ENCODE data around the gene SENP1.

Gene SENP1

GRCh38 chr12:48017921-48018617, 87.8 kb downstream of the SENP1 start:
- no peak for DNase-seq (ENCODE audit: low spot score)

DNA sequence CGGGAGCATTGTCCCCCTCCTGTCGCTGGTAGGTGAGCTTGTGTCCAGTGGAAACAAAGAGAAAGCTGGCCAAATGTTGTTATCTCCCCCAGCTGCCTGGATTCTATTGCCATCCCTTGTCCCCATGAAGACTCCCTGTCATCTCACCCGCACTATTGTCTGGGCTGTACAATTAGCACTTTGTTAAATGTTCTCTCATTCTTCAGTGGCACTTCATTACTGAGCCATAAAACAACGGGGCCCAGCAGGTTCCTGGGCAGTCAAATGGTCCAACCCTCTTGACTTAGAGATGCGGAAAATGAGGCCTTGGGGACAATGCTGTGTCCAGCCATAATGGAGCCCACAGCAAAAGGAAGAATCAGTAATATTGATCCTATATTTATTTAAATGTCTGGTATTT, 88.4 kb downstream of the SENP1 start:
- no peak for DNase-seq (ENCODE audit: low spot score)

GRCh38 chr12:48016373-48017020, 89.4 kb downstream of the SENP1 start:
- no peak for DNase-seq (ENCODE audit: low spot score)

- no peak for DNase-seq (ENCODE audit: low spot score)
Observed at GRCh38 chr12:48015954-48016353, 89.9 kb downstream of the SENP1 start.

- no peak for DNase-seq (ENCODE audit: low spot score)
Observed at GRCh38 chr12:48015129-48015528, 90.8 kb downstream of the SENP1 start.

DNA sequence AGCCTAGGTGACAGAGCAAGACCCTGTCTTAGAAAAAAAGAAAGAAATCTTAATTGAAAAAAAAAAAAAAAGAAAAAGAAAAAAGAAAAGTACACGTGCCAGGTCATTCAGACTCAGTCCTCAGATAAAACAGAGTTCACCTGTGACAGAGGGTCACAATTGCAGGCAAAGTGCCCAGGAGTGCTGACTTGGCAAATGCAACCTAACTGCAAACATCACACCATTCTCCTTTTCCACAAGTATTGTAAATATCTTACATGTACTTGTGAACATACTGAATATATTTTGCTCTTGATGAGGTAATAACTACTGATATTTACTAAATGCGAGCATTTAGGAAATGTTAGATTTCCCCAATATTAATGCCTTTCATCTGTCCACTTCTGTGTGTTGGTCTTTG, 92.6 kb downstream of the SENP1 start:
- no peak for DNase-seq (ENCODE audit: low spot score)

DNA sequence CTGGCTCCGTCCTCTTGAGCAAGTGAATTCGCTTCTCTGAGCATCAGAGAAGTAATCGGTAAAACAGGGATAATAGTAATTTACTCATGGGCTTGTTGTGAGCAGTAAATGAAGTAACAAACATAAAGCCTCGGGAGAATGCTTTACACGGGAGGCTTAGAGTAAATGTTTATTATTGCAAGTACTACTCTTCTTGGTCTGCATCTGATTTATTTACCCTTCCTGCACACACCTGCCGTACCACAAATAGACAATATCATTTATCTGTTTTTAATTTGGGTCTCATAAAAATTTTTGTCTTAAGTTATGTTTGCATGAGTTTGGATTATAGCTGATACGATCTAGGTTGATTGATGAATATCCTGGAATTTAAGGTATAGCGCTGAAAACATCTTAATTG, 93.8 kb downstream of the SENP1 start:
- no peak for DNase-seq (ENCODE audit: low spot score)

DNA sequence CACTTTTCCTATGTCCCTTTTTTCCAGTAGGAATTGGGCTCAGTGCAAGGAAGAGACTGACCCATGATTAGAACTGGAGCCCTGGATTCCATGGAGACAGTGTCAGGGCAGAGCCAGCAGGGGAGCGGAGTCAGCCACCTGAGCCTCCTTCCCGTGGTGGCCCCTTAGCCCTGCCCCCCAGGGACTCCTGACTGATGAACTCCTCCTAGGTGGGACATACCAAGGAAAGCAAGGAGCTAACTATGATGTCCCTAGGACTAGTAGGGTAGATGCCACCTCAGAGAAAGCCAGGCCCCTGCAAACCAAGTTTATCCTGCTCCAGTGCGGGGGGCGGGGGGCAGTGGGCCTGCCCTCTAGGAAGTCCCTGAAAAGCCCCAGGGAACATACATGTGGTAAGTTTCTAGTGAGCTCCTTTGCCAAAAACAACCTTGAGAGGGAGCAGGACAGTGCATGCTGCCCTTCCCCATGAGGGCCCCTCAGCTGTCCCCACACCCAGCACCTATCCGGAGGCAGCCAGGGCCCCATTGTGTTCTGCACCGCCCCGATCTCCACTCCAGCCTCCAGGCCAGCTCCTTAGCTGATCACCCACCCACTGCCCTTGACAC, 95.4 kb downstream of the SENP1 start:
- DNase-seq (ENCODE audit: low spot score): no peak

GRCh38 chr12:48009471-48009870, 96.4 kb downstream of the SENP1 start:
- DNase-seq (ENCODE audit: low spot score): no peak

DNA sequence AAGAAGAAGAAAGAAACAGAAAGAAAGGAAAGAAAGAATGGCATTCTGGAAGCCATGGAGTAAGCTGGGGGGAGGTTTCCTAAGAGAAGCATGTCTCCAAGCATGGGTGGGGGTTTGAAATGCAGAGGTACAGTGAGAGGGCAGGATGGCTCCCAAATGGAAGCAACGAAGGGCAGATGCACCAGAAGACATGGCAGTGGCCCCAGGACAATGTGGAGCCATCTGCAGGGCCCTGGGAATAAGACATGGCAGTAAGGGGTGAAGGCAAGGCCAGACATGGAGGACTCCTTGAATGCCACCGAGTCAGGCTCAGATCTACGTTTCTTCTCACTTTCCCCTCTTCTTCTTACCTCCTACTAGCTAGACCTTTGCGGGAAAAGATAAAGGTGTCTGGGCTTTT, 96.9 kb downstream of the SENP1 start:
- DNase-seq (ENCODE audit: low spot score): no peak

- DNase-seq (ENCODE audit: low spot score): no peak
Observed at GRCh38 chr12:48008349-48008748, 97.5 kb downstream of the SENP1 start.

- DNase-seq (ENCODE audit: low spot score): no peak
Observed at GRCh38 chr12:48007206-48007605, 98.7 kb downstream of the SENP1 start.

DNA sequence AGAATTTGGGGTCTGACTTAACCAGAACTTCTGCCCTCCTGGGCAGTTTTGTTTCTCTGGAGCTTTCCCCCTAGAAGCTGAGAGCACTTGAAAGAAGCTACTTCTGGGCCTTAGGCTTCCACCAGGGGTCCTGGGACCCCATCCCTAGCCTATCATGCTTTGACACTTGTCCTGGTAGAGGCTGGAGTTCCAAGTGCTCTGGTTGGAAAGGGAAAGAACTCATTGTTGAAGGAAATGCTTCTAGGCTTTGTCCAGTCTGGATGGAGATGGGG, 100.2 kb downstream of the SENP1 start:
- DNase-seq (ENCODE audit: low spot score): no peak

DNA sequence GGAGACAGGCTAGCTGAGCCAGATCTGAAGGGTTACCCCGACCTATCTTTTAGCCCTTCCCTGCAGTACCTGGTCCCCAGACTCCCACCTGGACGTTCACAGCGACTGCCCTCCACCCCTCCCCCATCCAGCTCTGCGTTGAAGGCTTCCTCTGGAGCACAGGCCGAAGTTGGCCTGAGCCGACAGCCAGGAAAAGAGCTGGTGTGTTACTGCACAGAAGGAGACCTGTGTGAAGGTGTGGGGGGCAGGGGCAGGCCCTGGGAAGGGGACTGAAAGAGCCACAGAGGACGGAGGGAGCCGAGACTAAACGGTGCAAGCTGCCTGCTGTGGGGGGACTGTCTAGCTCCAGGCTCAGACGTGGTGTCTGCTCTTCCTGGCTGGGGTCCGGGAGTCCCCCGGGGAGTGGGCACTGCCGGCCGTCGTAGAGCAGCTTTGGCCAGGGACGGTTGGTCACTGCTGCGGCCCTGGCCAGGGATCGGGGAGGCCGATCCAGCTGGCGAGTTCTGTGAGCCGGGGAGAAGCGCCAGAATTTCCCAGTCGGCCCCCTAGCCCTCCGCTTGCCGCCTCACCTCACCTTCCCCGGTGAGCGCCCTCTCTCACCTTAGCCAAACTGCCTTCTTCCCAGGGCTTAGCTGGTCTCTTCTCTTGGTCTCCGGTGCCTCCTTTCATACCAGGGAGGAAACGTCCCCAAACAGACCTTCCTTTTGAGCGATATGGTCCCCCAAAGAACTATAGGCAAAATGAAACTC, 100.7 kb downstream of the SENP1 start:
- no peak for DNase-seq (ENCODE audit: low spot score)

DNA sequence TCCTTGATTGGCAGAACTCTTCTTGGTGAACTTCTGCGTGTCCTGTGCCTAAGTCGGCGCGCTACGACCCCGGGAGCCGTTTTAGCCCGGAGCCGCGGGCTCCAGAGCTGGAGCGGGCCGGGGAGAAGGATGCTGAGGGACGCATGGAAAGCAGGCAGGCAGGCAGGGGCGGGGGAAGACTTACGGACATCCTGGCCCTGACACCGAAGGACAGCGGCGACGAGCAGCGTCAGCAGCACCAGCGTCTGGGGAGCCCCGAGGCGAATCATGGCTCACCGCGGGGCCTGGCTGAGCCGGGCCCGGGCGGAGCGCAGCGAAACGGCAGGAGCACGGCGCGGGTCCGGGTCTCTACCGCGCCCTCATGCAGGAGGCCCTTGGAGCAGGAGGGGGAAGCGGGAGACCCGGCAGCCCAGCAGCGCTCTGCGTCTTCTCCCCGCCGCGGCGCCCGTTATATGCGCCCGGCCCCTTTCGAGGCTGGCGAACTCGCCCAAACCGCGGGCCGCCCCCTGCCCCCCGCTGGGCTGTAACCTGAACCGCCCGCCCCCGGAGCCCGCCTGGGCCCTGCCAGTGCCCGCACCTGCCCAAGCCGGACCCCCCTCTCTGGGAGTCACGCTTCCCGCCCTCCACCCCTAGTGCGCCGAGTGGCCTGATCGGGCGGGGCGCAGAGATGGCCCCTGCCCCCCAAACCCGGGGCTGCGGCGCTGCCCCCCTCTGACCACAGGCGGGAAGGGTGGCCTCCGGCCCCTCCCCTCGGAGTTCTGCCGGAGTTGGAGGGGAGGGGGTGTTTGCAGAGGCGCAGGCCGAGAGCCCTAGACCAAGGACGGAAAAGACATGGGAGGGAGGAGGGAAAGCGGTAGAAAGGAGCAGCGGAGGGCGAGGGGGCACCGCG, 101.6 kb downstream of the SENP1 start, which contains the start of gene COL2A1:
Gene COL2A1 (minus strand): TSS at position 424 of the 889 bp plus-strand sequence. CDS start 155 bp downstream, at position 269.
- DNase-seq (ENCODE audit: low spot score): no peak

DNA sequence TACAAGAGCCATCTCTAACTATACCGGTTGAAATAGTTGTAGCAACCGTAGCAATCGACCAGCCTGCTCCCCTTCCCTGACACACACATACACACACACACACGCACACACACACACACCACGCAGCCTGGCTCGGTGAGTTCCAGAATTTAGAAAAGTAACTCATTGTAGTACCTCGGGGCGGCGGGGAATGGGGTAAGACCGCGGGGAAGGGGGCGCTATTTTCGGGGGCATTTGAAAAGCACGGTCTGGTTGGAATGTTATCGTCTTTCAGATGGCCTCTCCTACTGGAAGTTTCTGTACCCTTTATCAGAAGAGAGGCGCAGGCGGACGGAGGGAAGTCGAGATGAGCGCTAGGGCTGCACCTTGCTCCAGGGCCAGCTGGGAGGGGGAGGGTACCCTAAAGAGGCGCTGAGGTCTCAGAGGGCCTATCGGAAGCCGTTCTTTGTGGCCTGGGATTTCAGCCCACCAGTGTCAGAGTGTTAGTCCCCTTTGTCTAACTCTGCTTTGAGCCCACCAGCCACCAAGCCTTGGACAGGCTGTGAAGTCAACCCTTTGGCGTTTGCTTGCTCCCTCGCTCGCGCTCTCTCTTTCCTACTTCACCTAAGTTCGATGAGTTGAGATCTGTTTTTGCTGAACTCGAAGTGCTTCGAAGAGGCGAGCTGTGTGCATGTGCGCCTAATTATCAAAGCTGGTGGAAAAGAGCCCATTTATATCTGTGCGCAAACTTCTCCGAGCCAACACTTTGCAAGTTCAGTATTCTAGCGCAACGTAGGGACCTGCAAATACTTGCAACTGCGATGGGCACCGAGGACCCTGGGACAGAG, 102.4 kb downstream of the SENP1 start:
- DNase-seq (ENCODE audit: low spot score): no peak

DNA sequence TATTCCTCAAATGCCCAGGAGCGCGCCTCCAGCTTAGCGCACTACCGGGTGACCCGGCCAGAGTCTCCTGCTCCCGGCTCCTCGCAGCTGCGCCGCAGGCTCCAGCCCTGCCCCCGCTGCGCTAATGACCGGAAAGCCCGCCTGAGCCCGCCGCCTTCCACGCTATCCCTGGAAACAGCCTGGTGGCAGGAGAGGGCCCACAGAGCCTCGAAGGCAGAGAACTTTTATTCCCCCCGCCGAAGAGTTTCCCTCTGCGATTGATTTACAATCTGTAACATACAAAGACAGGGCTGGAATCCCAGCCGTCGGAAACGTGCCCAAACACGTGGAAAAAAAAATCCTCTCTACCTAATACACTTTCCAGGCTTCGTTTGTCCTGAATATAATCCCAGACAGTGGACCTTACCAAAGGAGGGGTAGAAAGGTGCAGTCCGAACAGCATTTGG, 103.1 kb downstream of the SENP1 start:
- no peak for DNase-seq (ENCODE audit: low spot score)

- DNase-seq (ENCODE audit: low spot score): no peak
Observed at GRCh38 chr12:48002414-48002730, 103.5 kb downstream of the SENP1 start.

DNA sequence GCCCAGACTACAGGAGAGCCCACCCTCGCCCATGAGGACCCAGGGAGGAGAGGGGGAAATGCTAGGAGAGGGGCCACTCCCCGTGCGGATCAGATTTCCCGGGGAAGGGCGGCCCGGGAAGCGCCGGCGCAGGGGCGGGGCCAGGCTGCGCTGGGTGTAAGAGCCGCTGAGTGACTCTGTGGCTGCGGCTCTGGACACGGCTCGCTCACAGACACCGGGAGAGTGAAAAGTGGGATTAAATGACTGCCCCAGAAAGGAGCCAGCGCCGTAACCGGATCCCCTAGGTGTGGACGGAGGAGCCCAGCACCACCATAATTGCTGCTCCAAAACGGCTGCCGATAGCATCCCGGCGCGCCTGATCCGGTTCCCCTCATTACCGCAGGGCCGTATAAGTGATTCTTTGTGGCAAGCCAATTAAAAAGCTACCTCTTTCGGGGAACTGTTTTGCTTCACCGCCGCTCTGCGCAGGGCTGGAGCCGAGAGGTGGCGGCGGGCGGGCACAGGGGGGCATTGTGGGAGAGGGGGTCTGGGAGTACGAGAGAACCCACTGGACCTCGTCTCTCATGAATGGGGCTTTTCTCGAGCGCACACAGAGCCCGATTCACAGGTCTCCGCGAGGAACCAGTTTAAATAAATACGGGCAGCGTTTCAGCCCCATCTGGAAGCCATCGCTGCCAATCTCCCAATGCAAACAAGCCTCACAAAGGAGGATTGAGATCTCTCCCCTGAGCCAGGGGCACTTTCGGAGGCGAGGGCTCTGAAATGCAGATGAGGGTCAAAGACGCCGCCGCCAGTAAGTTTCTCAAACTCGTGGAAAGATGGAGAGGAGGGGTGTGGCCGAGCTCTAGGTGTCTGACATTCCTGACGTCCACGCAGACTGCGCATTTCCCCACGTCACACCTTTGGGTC, 104.1 kb downstream of the SENP1 start:
- no peak for DNase-seq (ENCODE audit: low spot score)

- no peak for DNase-seq (ENCODE audit: low spot score)
Observed at GRCh38 chr12:48000878-48001504, 104.9 kb downstream of the SENP1 start.

Measured in activated CD4-positive, alpha-beta T cell treated with anti-CD3 and anti-CD28 coated beads, Interleukin-2, Interleukin-4, amounts not matched to agents 100 ng/mL and 50 ng/mL, durations not matched to agents 16 hours and 8 hours (primary cell).